Astrocyte (in vitro differentiated cells and primary cell): ENCODE measurements around the gene MPRIP. TPM values are rescaled to one million over a fixed set of nuclear protein-coding genes. Genes with fewer than 3 reads are reported as not detected.

ENCODE experiments used
- DNase-seq: peaks from one replicate; pipeline ENCODE4 v3.0.0-alpha.2; 2010; ENCODE audit warnings: low read depth
- FAIRE-seq: peaks from 2 replicates; lab custom pipeline; 2011; peaks lifted over from hg19 to GRCh38; lab: Jason Lieb, UNC
- H2AFZ ChIP-seq: 2 replicates; pipeline ENCODE4 v1.6.0; 2012; ENCODE audit warnings: low read depth, low read length, inconsistent platforms
- H3K27ac ChIP-seq: 2 replicates; pipeline ENCODE4 v1.5.1; 2011; ENCODE audit warnings: low read depth, low read length, inconsistent platforms
- H3K27me3 ChIP-seq: 2 replicates; pipeline ENCODE4 v1.6.0; 2011; ENCODE audit warnings: low read length, inconsistent platforms; ENCODE audit not compliant: insufficient read depth
- H3K36me3 ChIP-seq: 2 replicates; pipeline ENCODE4 v1.5.1; 2011; ENCODE audit warnings: low read length, inconsistent platforms; ENCODE audit not compliant: insufficient read depth
- H3K4me1 ChIP-seq: 2 replicates; pipeline ENCODE4 v1.5.1; 2011; ENCODE audit warnings: low read length, inconsistent platforms; ENCODE audit not compliant: insufficient read depth
- H3K4me2 ChIP-seq: 2 replicates; pipeline ENCODE4 v1.6.0; 2012; ENCODE audit warnings: low read length, inconsistent platforms
- H3K4me3 ChIP-seq: 2 replicates; pipeline ENCODE4 v1.5.1; 2011; ENCODE audit warnings: low read depth, mild to moderate bottlenecking, low read length, inconsistent platforms; ENCODE audit not compliant: insufficient read depth
- H3K79me2 ChIP-seq: 2 replicates; pipeline ENCODE4 v1.6.0; 2012; ENCODE audit warnings: mild to moderate bottlenecking, low read length, inconsistent platforms; ENCODE audit not compliant: insufficient read depth
- H3K9ac ChIP-seq: 2 replicates; pipeline ENCODE4 v1.6.0; 2012; ENCODE audit warnings: mild to moderate bottlenecking, low read length, inconsistent platforms
- H3K9me3 ChIP-seq: 2 replicates; pipeline ENCODE4 v1.5.1; 2012; ENCODE audit warnings: low read depth, mild to moderate bottlenecking, low read length, inconsistent platforms; ENCODE audit not compliant: insufficient read depth
- H4K20me1 ChIP-seq: 2 replicates; pipeline ENCODE4 v1.6.0; 2012; ENCODE audit warnings: low read length, inconsistent platforms; ENCODE audit not compliant: insufficient read depth
- H3K27ac Mint-ChIP-seq: one replicate; pipeline ENCODE4 v1.8.0; 2021; ENCODE audit warnings: mild to moderate bottlenecking, mixed read lengths; ENCODE audit not compliant: unreplicated experiment
- H3K27me3 Mint-ChIP-seq: one replicate; pipeline ENCODE4 v1.8.0; 2021; ENCODE audit warnings: low read depth, mixed read lengths; ENCODE audit not compliant: unreplicated experiment
- H3K36me3 Mint-ChIP-seq: one replicate; pipeline ENCODE4 v1.8.0; 2021; ENCODE audit warnings: low read depth, mixed read lengths; ENCODE audit not compliant: unreplicated experiment
- H3K4me1 Mint-ChIP-seq: one replicate; pipeline ENCODE4 v1.8.0; 2021; ENCODE audit warnings: low read depth, mixed read lengths; ENCODE audit not compliant: unreplicated experiment
- H3K4me3 Mint-ChIP-seq: one replicate; pipeline ENCODE4 v1.8.0; 2021; ENCODE audit warnings: mild to moderate bottlenecking, moderate library complexity, mixed read lengths; ENCODE audit not compliant: unreplicated experiment
- H3K9me3 Mint-ChIP-seq: one replicate; pipeline ENCODE4 v1.8.0; 2021; ENCODE audit warnings: mild to moderate bottlenecking, mixed read lengths; ENCODE audit not compliant: unreplicated experiment
- EZH2 ChIP-seq: IDR thresholded peaks from 2 replicates; pipeline ENCODE4 v1.6.1; 2012; ENCODE audit warnings: mild to moderate bottlenecking, low read length, inconsistent platforms; ENCODE audit not compliant: insufficient read depth
- total RNA-seq: library from RNA; stranded (reverse); gene quantifications from 2 replicates; pipeline ENCODE4 v1.2.1, GENCODE V29; 2021
- TF ChIP-seq, protein P1 (sequence below): IDR thresholded peaks from 2 replicates; pipeline ENCODE4 v1.5.1; 2011; ENCODE audit warnings: low read depth, mild to moderate bottlenecking, inconsistent platforms, low read length, moderate library complexity; ENCODE audit not compliant: insufficient read depth

The MPRIP gene
- total RNA-seq, 1 donor from 2014 or later = 176 TPM

- H3K27me3 ChIP-seq = no peaks in the 10 kb centered on the region
- H3K9me3 ChIP-seq = no peaks in the 10 kb centered on the region
- Mint-ChIP-seq H3K4me3 (no peak overlapping the region), H3K9me3 (no peaks in the 10 kb centered on the region), H3K27me3 (peaks cover 1% of the 10 kb centered on the region), H3K4me1 (peaks cover 12% of the 10 kb centered on the region), H3K27ac (no peak overlapping the region), H3K36me3 (no peaks in the 10 kb centered on the region)
- no peaks in the 10 kb centered on the region for H3K36me3 ChIP-seq
- H3K79me2 ChIP-seq = no peaks in the 10 kb centered on the region
- no peak overlapping the region for H3K4me3 ChIP-seq
- no peak overlapping the region for H2AFZ ChIP-seq
- no peaks in the 10 kb centered on the region for H4K20me1 ChIP-seq
- no peak for DNase-seq
- no peak for TF ChIP-seq EZH2
- TF ChIP-seq, protein P1, sequence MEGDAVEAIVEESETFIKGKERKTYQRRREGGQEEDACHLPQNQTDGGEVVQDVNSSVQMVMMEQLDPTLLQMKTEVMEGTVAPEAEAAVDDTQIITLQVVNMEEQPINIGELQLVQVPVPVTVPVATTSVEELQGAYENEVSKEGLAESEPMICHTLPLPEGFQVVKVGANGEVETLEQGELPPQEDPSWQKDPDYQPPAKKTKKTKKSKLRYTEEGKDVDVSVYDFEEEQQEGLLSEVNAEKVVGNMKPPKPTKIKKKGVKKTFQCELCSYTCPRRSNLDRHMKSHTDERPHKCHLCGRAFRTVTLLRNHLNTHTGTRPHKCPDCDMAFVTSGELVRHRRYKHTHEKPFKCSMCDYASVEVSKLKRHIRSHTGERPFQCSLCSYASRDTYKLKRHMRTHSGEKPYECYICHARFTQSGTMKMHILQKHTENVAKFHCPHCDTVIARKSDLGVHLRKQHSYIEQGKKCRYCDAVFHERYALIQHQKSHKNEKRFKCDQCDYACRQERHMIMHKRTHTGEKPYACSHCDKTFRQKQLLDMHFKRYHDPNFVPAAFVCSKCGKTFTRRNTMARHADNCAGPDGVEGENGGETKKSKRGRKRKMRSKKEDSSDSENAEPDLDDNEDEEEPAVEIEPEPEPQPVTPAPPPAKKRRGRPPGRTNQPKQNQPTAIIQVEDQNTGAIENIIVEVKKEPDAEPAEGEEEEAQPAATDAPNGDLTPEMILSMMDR = no peak
- H3K27ac ChIP-seq = no peak overlapping the region
- H3K9ac ChIP-seq = no peak overlapping the region
- no peak for FAIRE-seq
- H3K4me2 ChIP-seq = no peak overlapping the region
- H3K4me1 ChIP-seq = peaks cover 4% of the 10 kb centered on the region
Observed at GRCh38 chr17:17196776-17197175, 154.5 kb downstream of the MPRIP start.

- Mint-ChIP-seq H3K4me1 (peaks cover 9% of the 10 kb centered on the region), H3K27ac (peak overlapping the region; percentile 30), H3K36me3 (peaks cover 4% of the 10 kb centered on the region), H3K9me3 (no peaks in the 10 kb centered on the region), H3K4me3 (no peak overlapping the region), H3K27me3 (peaks cover 3% of the 10 kb centered on the region)
- Histone ChIP-seq H3K4me3 (no peak overlapping the region), H3K4me1 (no peaks in the 10 kb centered on the region), H3K9me3 (no peaks in the 10 kb centered on the region), H3K4me2 (no peak overlapping the region), H3K27me3 (no peaks in the 10 kb centered on the region), H3K36me3 (no peaks in the 10 kb centered on the region), H3K79me2 (no peaks in the 10 kb centered on the region), H3K9ac (no peak overlapping the region), H4K20me1 (no peaks in the 10 kb centered on the region), H3K27ac (no peak overlapping the region), H2AFZ (no peak overlapping the region)
- DNase-seq = no peak
- no peak for FAIRE-seq
- TF ChIP-seq, protein P1 = no peak
- no peak for TF ChIP-seq EZH2
Observed at GRCh38 chr17:17198281-17198680, 156.0 kb downstream of the MPRIP start.

GRCh38 chr17:17200311-17200710 lies 158.1 kb downstream of the MPRIP start:
- H3K36me3 ChIP-seq = no peaks in the 10 kb centered on the region
- DNase-seq (no peak), FAIRE-seq (no peak)
- H3K4me1 ChIP-seq = peaks cover 13% of the 10 kb centered on the region
- H3K4me2 ChIP-seq = no peak overlapping the region
- no peak overlapping the region for H3K9ac ChIP-seq
- H3K79me2 ChIP-seq = no peaks in the 10 kb centered on the region
- H3K9me3 ChIP-seq = no peaks in the 10 kb centered on the region
- Mint-ChIP-seq H3K4me3 (no peak overlapping the region), H3K36me3 (peaks cover 6% of the 10 kb centered on the region), H3K9me3 (no peaks in the 10 kb centered on the region), H3K4me1 (peaks cover 9% of the 10 kb centered on the region), H3K27me3 (peaks cover 14% of the 10 kb centered on the region), H3K27ac (no peak overlapping the region)
- no peak overlapping the region for H3K27ac ChIP-seq
- peaks cover 11% of the 10 kb centered on the region for H4K20me1 ChIP-seq
- TF ChIP-seq, protein P1 = no peak
- no peak for TF ChIP-seq EZH2
- H3K27me3 ChIP-seq = no peaks in the 10 kb centered on the region
- no peak overlapping the region for H2AFZ ChIP-seq
- H3K4me3 ChIP-seq = no peak overlapping the region
